Measurements from ENCODE around the gene TBC1D32. TPM values are rescaled to one million over a fixed set of nuclear protein-coding genes. Genes with fewer than 3 reads are reported as not detected.

Gene TBC1D32
- total and polyA plus RNA-seq, 2 donors (not counting 1 experiment from before 2014, with no cell fraction given): 6.3 to 21.0 TPM

- H3K27ac ChIP-seq (ENCODE audit: insufficient read depth, low read length): no peak overlapping the region
- TF ChIP-seq EZH2 (IDR thresholded peaks at IDR 0.05; ENCODE audit: low read length, missing control alignments): no peak
- TF ChIP-seq, protein P1, sequence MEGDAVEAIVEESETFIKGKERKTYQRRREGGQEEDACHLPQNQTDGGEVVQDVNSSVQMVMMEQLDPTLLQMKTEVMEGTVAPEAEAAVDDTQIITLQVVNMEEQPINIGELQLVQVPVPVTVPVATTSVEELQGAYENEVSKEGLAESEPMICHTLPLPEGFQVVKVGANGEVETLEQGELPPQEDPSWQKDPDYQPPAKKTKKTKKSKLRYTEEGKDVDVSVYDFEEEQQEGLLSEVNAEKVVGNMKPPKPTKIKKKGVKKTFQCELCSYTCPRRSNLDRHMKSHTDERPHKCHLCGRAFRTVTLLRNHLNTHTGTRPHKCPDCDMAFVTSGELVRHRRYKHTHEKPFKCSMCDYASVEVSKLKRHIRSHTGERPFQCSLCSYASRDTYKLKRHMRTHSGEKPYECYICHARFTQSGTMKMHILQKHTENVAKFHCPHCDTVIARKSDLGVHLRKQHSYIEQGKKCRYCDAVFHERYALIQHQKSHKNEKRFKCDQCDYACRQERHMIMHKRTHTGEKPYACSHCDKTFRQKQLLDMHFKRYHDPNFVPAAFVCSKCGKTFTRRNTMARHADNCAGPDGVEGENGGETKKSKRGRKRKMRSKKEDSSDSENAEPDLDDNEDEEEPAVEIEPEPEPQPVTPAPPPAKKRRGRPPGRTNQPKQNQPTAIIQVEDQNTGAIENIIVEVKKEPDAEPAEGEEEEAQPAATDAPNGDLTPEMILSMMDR (conservative IDR thresholded peaks at IDR 0.05 in 1 of 2, IDR thresholded peaks at IDR 0.05 in 1 of 2; ENCODE audit: low read depth in 1 of 2, low read length in 2 of 2): no peak
- no peak overlapping the region for H2AFZ ChIP-seq (ENCODE audit: low read length)
- no peaks in the 10 kb centered on the region for H4K20me1 ChIP-seq (ENCODE audit: control insufficient read depth, extremely low read depth, insufficient read depth, low read length)
- H3K9ac ChIP-seq (ENCODE audit: insufficient read depth, low read length): no peak overlapping the region
- no peaks in the 10 kb centered on the region for H3K9me3 ChIP-seq (ENCODE audit: control insufficient read depth, insufficient read depth, low read depth, low read length)
- no peaks in the 10 kb centered on the region for H3K79me2 ChIP-seq (ENCODE audit: control insufficient read depth, insufficient read depth, low read length)
- H3K4me2 ChIP-seq (ENCODE audit: extremely low read depth, insufficient read depth, low read length): no peak overlapping the region
- peak; percentile 63 to 72 for DNase-seq (ENCODE audit: low read depth in 2 of 2)
- H3K4me1 ChIP-seq (ENCODE audit: control insufficient read depth, extremely low read depth, insufficient read depth, low read length): peaks cover 2% of the 10 kb centered on the region
- no peaks in the 10 kb centered on the region for H3K36me3 ChIP-seq (ENCODE audit: control insufficient read depth, insufficient read depth, low read length)
- H3K27me3 ChIP-seq (ENCODE audit: control insufficient read depth, insufficient read depth, low read length): no peaks in the 10 kb centered on the region
- H3K4me3 ChIP-seq (replicated peaks in 1 of 4; ENCODE audit: control extremely low read depth in 1 of 4, insufficient read depth in 1 of 4, low read depth in 3 of 4, low read length in 4 of 4): no peak overlapping the region
Observed at GRCh38 chr6:121260651-121261102, 73.6 kb downstream of the TBC1D32 start.

DNA sequence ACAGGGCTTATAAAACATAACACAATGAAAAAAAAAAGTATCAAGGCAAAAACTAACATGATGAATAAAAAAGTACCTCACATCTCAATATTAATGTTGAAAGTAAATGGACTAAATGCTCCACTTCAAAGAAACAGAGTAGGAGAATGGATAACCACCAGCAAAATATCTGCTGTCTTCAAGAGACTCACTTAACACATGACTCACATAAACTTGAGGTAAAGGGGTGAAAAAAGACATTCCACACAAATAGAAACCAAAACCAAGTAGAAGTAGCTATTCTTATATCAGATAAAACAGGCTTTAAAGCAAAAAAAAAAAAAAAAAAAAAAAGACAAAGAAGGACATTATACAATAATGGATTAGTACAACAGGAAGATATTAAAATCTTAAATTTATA, 86.9 kb downstream of the TBC1D32 start:
- Histone ChIP-seq H3K9ac (ENCODE audit: insufficient read depth, low read length) (no peak overlapping the region), H3K4me1 (ENCODE audit: control insufficient read depth, extremely low read depth, insufficient read depth, low read length) (no peaks in the 10 kb centered on the region)
- peak; percentile 46 to 87 for DNase-seq (ENCODE audit: low read depth in 2 of 2)

DNA sequence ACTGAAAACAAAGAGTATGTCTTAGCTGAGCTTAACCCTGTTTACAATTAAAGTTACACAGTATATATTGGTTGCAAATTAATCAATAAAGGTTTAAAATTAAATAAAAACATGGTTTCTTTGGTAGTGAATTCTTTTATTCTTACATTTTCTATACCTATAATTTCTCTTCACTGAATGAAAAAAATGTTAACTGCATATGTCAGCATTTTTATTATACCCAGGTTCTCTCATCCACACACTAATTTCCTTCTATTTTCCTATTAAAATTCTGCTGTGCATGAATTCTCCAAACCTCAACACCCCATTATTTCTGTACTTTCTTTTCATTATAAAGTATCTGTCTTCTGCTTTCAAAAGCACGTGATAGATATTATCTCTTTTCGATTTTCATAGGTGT, 91.9 kb downstream of the TBC1D32 start:
- no peak overlapping the region for H3K4me2 ChIP-seq (ENCODE audit: extremely low read depth, insufficient read depth, low read length)
- H3K9me3 ChIP-seq (ENCODE audit: control insufficient read depth, insufficient read depth, low read depth, low read length): no peaks in the 10 kb centered on the region
- H2AFZ ChIP-seq (ENCODE audit: low read length): no peak overlapping the region
- no peaks in the 10 kb centered on the region for H3K27me3 ChIP-seq (ENCODE audit: control insufficient read depth, insufficient read depth, low read length)
- H3K27ac ChIP-seq (ENCODE audit: insufficient read depth, low read length): no peak overlapping the region
- no peak for DNase-seq (ENCODE audit: low read depth in 2 of 2)
- TF ChIP-seq, protein P1 (conservative IDR thresholded peaks at IDR 0.05 in 1 of 2, IDR thresholded peaks at IDR 0.05 in 1 of 2; ENCODE audit: low read depth in 1 of 2, low read length in 2 of 2): no peak
- no peak for TF ChIP-seq EZH2 (IDR thresholded peaks at IDR 0.05; ENCODE audit: low read length, missing control alignments)
- no peak overlapping the region for H3K9ac ChIP-seq (ENCODE audit: insufficient read depth, low read length)
- no peaks in the 10 kb centered on the region for H3K79me2 ChIP-seq (ENCODE audit: control insufficient read depth, insufficient read depth, low read length)
- H4K20me1 ChIP-seq (ENCODE audit: control insufficient read depth, extremely low read depth, insufficient read depth, low read length): no peaks in the 10 kb centered on the region
- no peaks in the 10 kb centered on the region for H3K4me1 ChIP-seq (ENCODE audit: control insufficient read depth, extremely low read depth, insufficient read depth, low read length)
- no peak overlapping the region for H3K4me3 ChIP-seq (replicated peaks in 1 of 4; ENCODE audit: control extremely low read depth in 1 of 4, insufficient read depth in 1 of 4, low read depth in 3 of 4, low read length in 4 of 4)
- H3K36me3 ChIP-seq (ENCODE audit: control insufficient read depth, insufficient read depth, low read length): no peaks in the 10 kb centered on the region

More for the DNA sequence above, 86.9 kb downstream of the TBC1D32 start:
- TF ChIP-seq, protein P1 (conservative IDR thresholded peaks at IDR 0.05 in 1 of 2, IDR thresholded peaks at IDR 0.05 in 1 of 2; ENCODE audit: low read depth in 1 of 2, low read length in 2 of 2): no peak
- no peak for TF ChIP-seq EZH2 (IDR thresholded peaks at IDR 0.05; ENCODE audit: low read length, missing control alignments)
- Histone ChIP-seq H3K9me3 (ENCODE audit: control insufficient read depth, insufficient read depth, low read depth, low read length) (no peaks in the 10 kb centered on the region), H3K36me3 (ENCODE audit: control insufficient read depth, insufficient read depth, low read length) (no peaks in the 10 kb centered on the region), H3K79me2 (ENCODE audit: control insufficient read depth, insufficient read depth, low read length) (no peaks in the 10 kb centered on the region), H3K4me2 (ENCODE audit: extremely low read depth, insufficient read depth, low read length) (peak overlapping the region; percentile 13), H3K4me3 (replicated peaks in 1 of 4; ENCODE audit: control extremely low read depth in 1 of 4, insufficient read depth in 1 of 4, low read depth in 3 of 4, low read length in 4 of 4) (no peak overlapping the region), H3K27ac (ENCODE audit: insufficient read depth, low read length) (no peak overlapping the region), H4K20me1 (ENCODE audit: control insufficient read depth, extremely low read depth, insufficient read depth, low read length) (no peaks in the 10 kb centered on the region), H3K27me3 (ENCODE audit: control insufficient read depth, insufficient read depth, low read length) (no peaks in the 10 kb centered on the region), H2AFZ (ENCODE audit: low read length) (no peak overlapping the region)
